Osteoblast (primary cell): ENCODE data around the gene RHBDF1. TPM values are rescaled to one million over a fixed set of nuclear protein-coding genes. Genes with fewer than 3 reads are reported as not detected.

ENCODE experiments used
- DNase-seq: peaks from one replicate; pipeline ENCODE4 v3.0.0; 2011; ENCODE audit warnings: low spot score, mixed read lengths; ENCODE audit not compliant: insufficient read length; ENCODE audit errors: missing footprints
- H2AFZ ChIP-seq: 2 replicates; pipeline ENCODE4 v1.6.0; 2011; ENCODE audit warnings: mild to moderate bottlenecking, low read length
- H3K27ac ChIP-seq: 2 replicates; pipeline ENCODE4 v1.5.1; 2011; ENCODE audit warnings: mild to moderate bottlenecking, low read depth, low read length, moderate library complexity
- H3K27me3 ChIP-seq: 2 replicates; pipeline ENCODE4 v1.6.0; 2012; ENCODE audit warnings: mild to moderate bottlenecking, control low read depth, inconsistent platforms, low read length, moderate library complexity; ENCODE audit not compliant: insufficient read depth
- H3K36me3 ChIP-seq: 2 replicates; pipeline ENCODE4 v1.5.1; 2011; ENCODE audit warnings: mild to moderate bottlenecking, low read length, control low read depth, moderate library complexity; ENCODE audit not compliant: insufficient read depth
- H3K4me1 ChIP-seq: 2 replicates; pipeline ENCODE4 v1.5.1; 2011; ENCODE audit warnings: mild to moderate bottlenecking, low read length, control low read depth, moderate library complexity; ENCODE audit not compliant: insufficient read depth
- H3K4me2 ChIP-seq: 2 replicates; pipeline ENCODE4 v1.6.0; 2011; ENCODE audit warnings: mild to moderate bottlenecking, low read length; ENCODE audit not compliant: insufficient read depth
- H3K4me3 ChIP-seq: fragments of 200-600 bp; sonication (generic); 3 replicates; pipeline ENCODE4 v1.5.1; 2012; ENCODE audit warnings: mild to moderate bottlenecking, low read length, inconsistent platforms; ENCODE audit not compliant: insufficient read depth
- H3K79me2 ChIP-seq: 2 replicates; pipeline ENCODE4 v1.6.0; 2012; ENCODE audit warnings: mild to moderate bottlenecking, low read length, control low read depth, inconsistent platforms; ENCODE audit not compliant: insufficient read depth
- H3K9me3 ChIP-seq: 2 replicates; pipeline ENCODE4 v1.5.1; 2011; ENCODE audit warnings: low read depth, low read length, control low read depth
- H4K20me1 ChIP-seq: 2 replicates; pipeline ENCODE4 v1.6.0; 2012; ENCODE audit warnings: mild to moderate bottlenecking, low read length, control low read depth; ENCODE audit not compliant: insufficient read depth
- CTCF ChIP-seq: IDR thresholded peaks from 2 replicates; pipeline ENCODE4 v1.5.1; 2011; ENCODE audit warnings: mild to moderate bottlenecking, low read depth, low read length, moderate library complexity; ENCODE audit errors: extremely low read depth
- total RNA-seq: library from RNA; depleted of rRNA; stranded (reverse); fragments of >200 nt; gene quantifications from 2 replicates; pipeline ENCODE4 v1.2.3, GENCODE V29; 2012

Gene RHBDF1
- total RNA-seq, 1 donor = 32.2 TPM

- Histone ChIP-seq H3K36me3 (peaks cover 52% of the 10 kb centered on the region), H3K4me2 (no peak overlapping the region), H4K20me1 (peaks cover 45% of the 10 kb centered on the region), H3K27ac (no peak overlapping the region), H3K4me3 (no peak overlapping the region), H3K9me3 (no peaks in the 10 kb centered on the region), H3K79me2 (peaks cover 65% of the 10 kb centered on the region), H3K27me3 (no peaks in the 10 kb centered on the region), H2AFZ (no peak overlapping the region), H3K4me1 (peaks cover 33% of the 10 kb centered on the region)
- TF ChIP-seq CTCF = no peak
- DNase-seq = no peak
Measured at GRCh38 chr16:83060-83603, 10.7 kb upstream of the RHBDF1 start.

GRCh38 chr16:79151-80054 is 7.0 kb upstream of the RHBDF1 start:
- Histone ChIP-seq H3K36me3 (peaks cover 23% of the 10 kb centered on the region), H4K20me1 (peaks cover 22% of the 10 kb centered on the region), H3K79me2 (peaks cover 46% of the 10 kb centered on the region), H2AFZ (no peak overlapping the region), H3K4me2 (peak overlapping the region; percentile 88), H3K27me3 (no peaks in the 10 kb centered on the region), H3K27ac (peak overlapping the region; percentile 91), H3K9me3 (no peaks in the 10 kb centered on the region), H3K4me3 (peak overlapping the region; percentile 71), H3K4me1 (peaks cover 40% of the 10 kb centered on the region)
- no peak for TF ChIP-seq CTCF
- DNase-seq = peak; percentile 94

- Histone ChIP-seq H2AFZ (no peak overlapping the region), H3K4me1 (peaks cover 32% of the 10 kb centered on the region)
Measured at GRCh38 chr16:78444-79150, 6.2 kb upstream of the RHBDF1 start.

More at GRCh38 chr16:78444-79150, 6.2 kb upstream of the RHBDF1 start:
- no peak for TF ChIP-seq CTCF
- Histone ChIP-seq H4K20me1 (peaks cover 13% of the 10 kb centered on the region), H3K4me3 (peak overlapping the region; percentile 71), H3K36me3 (peaks cover 23% of the 10 kb centered on the region), H3K27ac (peak overlapping the region; percentile 91), H3K9me3 (no peaks in the 10 kb centered on the region), H3K4me2 (peak overlapping the region; percentile 88), H3K27me3 (no peaks in the 10 kb centered on the region), H3K79me2 (peaks cover 46% of the 10 kb centered on the region)
- peak; percentile 97 for DNase-seq
